Measurements from ENCODE around the gene NANOS2.

Gene NANOS2

GRCh38 chr19:45919678-45920077, 5.1 kb upstream of the NANOS2 start:
- Histone ChIP-seq H4K20me1 (ENCODE audit: control insufficient read depth, insufficient read depth, low read depth, low read length) (no peaks in the 10 kb centered on the region), H3K27me3 (ENCODE audit: control insufficient read depth, low read length) (peaks cover 28% of the 10 kb centered on the region), H3F3A (ENCODE audit: control insufficient read depth, insufficient read depth) (no peaks in the 10 kb centered on the region), H3K9me2 (replicated peaks; ENCODE audit: control insufficient read depth, low read length) (no peaks in the 10 kb centered on the region), H3K4me3 (ENCODE audit: low read length) (no peak overlapping the region), H3K79me2 (ENCODE audit: control insufficient read depth, low read length) (no peaks in the 10 kb centered on the region), H3K4me1 (ENCODE audit: control insufficient read depth, low read length) (no peaks in the 10 kb centered on the region), H3K9me3 (ENCODE audit: control insufficient read depth, insufficient read depth, low read length) (no peaks in the 10 kb centered on the region), H3K36me3 (ENCODE audit: control insufficient read depth, low read length) (no peaks in the 10 kb centered on the region), H3K27ac (ENCODE audit: low read depth, low read length) (no peak overlapping the region), H3K4me2 (ENCODE audit: low read length) (no peak overlapping the region)
- TF ChIP-seq CTCF (IDR thresholded peaks at IDR 0.05; ENCODE audit: low read depth, low read length, poor library complexity, severe bottlenecking) (no peak), EZH2phosphoT487 (IDR thresholded peaks at IDR 0.05; ENCODE audit: borderline replicate concordance, low read length) (no peak)

- no peaks in the 10 kb centered on the region for H3F3A ChIP-seq (ENCODE audit: control insufficient read depth, insufficient read depth)
- no peak overlapping the region for H3K4me2 ChIP-seq (ENCODE audit: low read length)
- H3K27ac ChIP-seq (ENCODE audit: low read depth, low read length), result no peak overlapping the region
- peaks cover 28% of the 10 kb centered on the region for H3K27me3 ChIP-seq (ENCODE audit: control insufficient read depth, low read length)
- no peaks in the 10 kb centered on the region for H3K79me2 ChIP-seq (ENCODE audit: control insufficient read depth, low read length)
- H3K9me3 ChIP-seq (ENCODE audit: control insufficient read depth, insufficient read depth, low read length), result no peaks in the 10 kb centered on the region
- H3K36me3 ChIP-seq (ENCODE audit: control insufficient read depth, low read length), result no peaks in the 10 kb centered on the region
- peaks cover 4% of the 10 kb centered on the region for H3K4me1 ChIP-seq (ENCODE audit: control insufficient read depth, low read length)
- no peaks in the 10 kb centered on the region for H4K20me1 ChIP-seq (ENCODE audit: control insufficient read depth, insufficient read depth, low read depth, low read length)
- H3K9me2 ChIP-seq (replicated peaks; ENCODE audit: control insufficient read depth, low read length), result no peaks in the 10 kb centered on the region
- TF ChIP-seq CTCF (IDR thresholded peaks at IDR 0.05; ENCODE audit: low read depth, low read length, poor library complexity, severe bottlenecking) (no peak), EZH2phosphoT487 (IDR thresholded peaks at IDR 0.05; ENCODE audit: borderline replicate concordance, low read length) (no peak)
- H3K4me3 ChIP-seq (ENCODE audit: low read length), result no peak overlapping the region
These were observed 4.1 kb upstream of the NANOS2 start for GRCh38 chr19:45918721-45919120.

- no peak overlapping the region for H3K27ac ChIP-seq (ENCODE audit: low read depth, low read length)
- H3K4me2 ChIP-seq (ENCODE audit: low read length), result no peak overlapping the region
- H3K4me3 ChIP-seq (ENCODE audit: low read length), result no peak overlapping the region
- no peaks in the 10 kb centered on the region for H3K9me2 ChIP-seq (replicated peaks; ENCODE audit: control insufficient read depth, low read length)
- no peaks in the 10 kb centered on the region for H3K36me3 ChIP-seq (ENCODE audit: control insufficient read depth, low read length)
- H3K79me2 ChIP-seq (ENCODE audit: control insufficient read depth, low read length), result no peaks in the 10 kb centered on the region
- no peaks in the 10 kb centered on the region for H3K9me3 ChIP-seq (ENCODE audit: control insufficient read depth, insufficient read depth, low read length)
- peaks cover 15% of the 10 kb centered on the region for H3K4me1 ChIP-seq (ENCODE audit: control insufficient read depth, low read length)
- H4K20me1 ChIP-seq (ENCODE audit: control insufficient read depth, insufficient read depth, low read depth, low read length), result no peaks in the 10 kb centered on the region
- TF ChIP-seq CTCF (IDR thresholded peaks at IDR 0.05; ENCODE audit: low read depth, low read length, poor library complexity, severe bottlenecking), result no peak
- TF ChIP-seq EZH2phosphoT487 (IDR thresholded peaks at IDR 0.05; ENCODE audit: borderline replicate concordance, low read length), result no peak
- H3F3A ChIP-seq (ENCODE audit: control insufficient read depth, insufficient read depth), result no peaks in the 10 kb centered on the region
- peaks cover 28% of the 10 kb centered on the region for H3K27me3 ChIP-seq (ENCODE audit: control insufficient read depth, low read length)
These were observed 3.0 kb upstream of the NANOS2 start for GRCh38 chr19:45917421-45918091.

Data from DOHH2 (cell line).